Activated B cell treated with CpG ODN at 0.5 μM for 24 hours (primary cell): Measurements from ENCODE around the gene JAZF1. TPM values are rescaled to one million over a fixed set of nuclear protein-coding genes. Genes with fewer than 3 reads are reported as not detected.

ENCODE experiments used
- ATAC-seq: fragments of 200-7000 bp; cut with Tn5 transposase; one replicate; pipeline ENCODE4 v1.10.0; 2021; ENCODE audit warnings: low read depth, mild to moderate bottlenecking, moderate library complexity
- CTCF ChIA-PET: fragments of 350-600 bp; sonication (Branson Sonifier 250); formaldehyde crosslinking; loops from one replicate; lab custom pipeline; 2021; ENCODE audit warnings: antibody characterized with exemption; lab: Charles Lee
- POLR2A ChIA-PET: fragments of 350-600 bp; sonication (Branson Sonifier 250); formaldehyde crosslinking; loops from one replicate; lab custom pipeline; 2021; ENCODE audit warnings: antibody characterized with exemption; lab: Charles Lee
- DNase-seq: peaks from one replicate; pipeline ENCODE4 v3.0.0; 2022
- H3K27ac Mint-ChIP-seq: one replicate; pipeline ENCODE4 v1.8.0; 2020; ENCODE audit warnings: mixed read lengths
- H3K27me3 Mint-ChIP-seq: one replicate; pipeline ENCODE4 v1.8.0; 2021; ENCODE audit warnings: mixed read lengths
- H3K36me3 Mint-ChIP-seq: one replicate; pipeline ENCODE4 v1.8.0; 2021; ENCODE audit warnings: low read depth, mixed read lengths
- H3K4me1 Mint-ChIP-seq: one replicate; pipeline ENCODE4 v1.8.0; 2021; ENCODE audit warnings: mixed read lengths
- H3K4me3 Mint-ChIP-seq: one replicate; pipeline ENCODE4 v1.8.0; 2020; ENCODE audit warnings: mild to moderate bottlenecking, mixed read lengths
- H3K9me3 Mint-ChIP-seq: one replicate; pipeline ENCODE4 v1.8.0; 2020; ENCODE audit warnings: mixed read lengths
- intact Hi-C: fragments of 100-400 bp; cut with micrococcal nuclease; formaldehyde crosslinking; loops from one replicate; pipeline ENCODE4 v1.15.1; 2024
- total RNA-seq: library from RNA; stranded (reverse); gene quantifications from 2 replicates; pipeline ENCODE4 v1.2.3, GENCODE V29; 2022
- TF ChIP-seq, protein P1 (sequence below): fragments of 200-600 bp; IDR thresholded peaks from one replicate; pipeline ENCODE4 v1.8.0; 2022; ENCODE audit warnings: antibody characterized with exemption, mild to moderate bottlenecking

The JAZF1 gene
- total RNA-seq, 1 donor from 2014 or later: 54.8 TPM

DNA sequence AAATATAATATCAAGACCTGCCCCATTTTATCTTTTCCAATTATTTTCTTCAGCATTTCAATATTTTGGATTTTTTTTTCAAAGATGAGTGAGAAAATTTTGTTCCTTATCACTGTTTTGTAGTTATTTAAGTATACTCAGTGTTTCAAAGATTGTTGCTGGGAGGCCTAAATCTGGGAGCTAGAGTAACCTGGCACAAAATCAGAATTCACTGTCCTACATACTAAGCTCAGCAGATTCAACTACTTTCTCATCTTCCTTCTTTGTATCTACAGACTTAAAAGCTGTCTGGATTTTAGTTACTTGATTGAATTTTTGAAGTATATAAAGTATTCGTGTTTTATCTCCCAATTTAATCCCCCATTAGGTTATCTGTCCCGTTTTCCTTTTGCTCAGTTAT, 354.7 kb downstream of the JAZF1 start:
- H3K36me3 Mint-ChIP-seq: peaks cover 57% of the 10 kb centered on the region
- H3K27me3 Mint-ChIP-seq: no peaks in the 10 kb centered on the region
- ATAC-seq (no peak), DNase-seq (no peak)
- no peak overlapping the region for H3K27ac Mint-ChIP-seq
- POLR2A ChIA-PET: no interaction called here
- intact Hi-C loops: no loop called here
- TF ChIP-seq, protein P1, sequence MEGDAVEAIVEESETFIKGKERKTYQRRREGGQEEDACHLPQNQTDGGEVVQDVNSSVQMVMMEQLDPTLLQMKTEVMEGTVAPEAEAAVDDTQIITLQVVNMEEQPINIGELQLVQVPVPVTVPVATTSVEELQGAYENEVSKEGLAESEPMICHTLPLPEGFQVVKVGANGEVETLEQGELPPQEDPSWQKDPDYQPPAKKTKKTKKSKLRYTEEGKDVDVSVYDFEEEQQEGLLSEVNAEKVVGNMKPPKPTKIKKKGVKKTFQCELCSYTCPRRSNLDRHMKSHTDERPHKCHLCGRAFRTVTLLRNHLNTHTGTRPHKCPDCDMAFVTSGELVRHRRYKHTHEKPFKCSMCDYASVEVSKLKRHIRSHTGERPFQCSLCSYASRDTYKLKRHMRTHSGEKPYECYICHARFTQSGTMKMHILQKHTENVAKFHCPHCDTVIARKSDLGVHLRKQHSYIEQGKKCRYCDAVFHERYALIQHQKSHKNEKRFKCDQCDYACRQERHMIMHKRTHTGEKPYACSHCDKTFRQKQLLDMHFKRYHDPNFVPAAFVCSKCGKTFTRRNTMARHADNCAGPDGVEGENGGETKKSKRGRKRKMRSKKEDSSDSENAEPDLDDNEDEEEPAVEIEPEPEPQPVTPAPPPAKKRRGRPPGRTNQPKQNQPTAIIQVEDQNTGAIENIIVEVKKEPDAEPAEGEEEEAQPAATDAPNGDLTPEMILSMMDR: no peak
- CTCF ChIA-PET: interaction anchor here (0.9 to 1.7 kb wide), 2 partner anchors 10 to 94 kb away, joined by 3 to 4 read pairs; no protein-coding TSS in a partner anchor
- no peaks in the 10 kb centered on the region for H3K9me3 Mint-ChIP-seq
- no peaks in the 10 kb centered on the region for H3K4me1 Mint-ChIP-seq
- H3K4me3 Mint-ChIP-seq: no peak overlapping the region

- DNase-seq (no peak), ATAC-seq (no peak)
- H3K4me3 Mint-ChIP-seq: no peak overlapping the region
- intact Hi-C loops: no loop called here
- H3K4me1 Mint-ChIP-seq: no peaks in the 10 kb centered on the region
- ChIA-PET CTCF (no interaction called here), POLR2A (no interaction called here)
- no peak overlapping the region for H3K27ac Mint-ChIP-seq
- peaks cover 50% of the 10 kb centered on the region for H3K36me3 Mint-ChIP-seq
- TF ChIP-seq, protein P1: no peak
- no peaks in the 10 kb centered on the region for H3K9me3 Mint-ChIP-seq
- H3K27me3 Mint-ChIP-seq: no peaks in the 10 kb centered on the region
Measured at GRCh38 chr7:27822245-27822644, 358.4 kb downstream of the JAZF1 start.

DNA sequence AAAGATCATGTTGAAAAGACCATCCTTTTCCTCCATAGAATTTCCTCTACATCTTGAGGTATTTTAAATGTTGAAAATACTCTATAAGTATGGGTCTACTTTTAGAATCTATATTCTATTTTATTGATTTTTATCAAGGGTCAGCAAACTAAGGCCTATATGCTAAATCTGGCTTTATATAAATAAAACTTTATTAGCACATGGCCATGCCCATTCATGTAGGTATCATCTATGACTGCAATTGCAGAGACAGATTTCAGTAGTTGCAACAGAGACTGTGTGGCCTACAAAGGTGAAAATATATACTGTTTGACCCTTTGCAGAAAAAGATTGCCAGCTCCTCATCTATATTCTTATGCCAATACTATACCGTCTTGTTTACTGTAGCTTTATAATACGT, 367.9 kb downstream of the JAZF1 start:
- CTCF ChIA-PET: interaction anchor here (0.6 kb wide), 1 partner anchor 152 kb away, joined by 3 read pairs; no protein-coding TSS in a partner anchor
- Mint-ChIP-seq H3K4me1 (no peaks in the 10 kb centered on the region), H3K27me3 (no peaks in the 10 kb centered on the region), H3K27ac (no peak overlapping the region), H3K9me3 (no peaks in the 10 kb centered on the region), H3K4me3 (no peak overlapping the region), H3K36me3 (peaks cover 64% of the 10 kb centered on the region)
- POLR2A ChIA-PET: interaction anchor here (0.6 kb wide), 1 partner anchor 310 kb away, joined by 4 read pairs; no protein-coding TSS in a partner anchor
- TF ChIP-seq, protein P1: no peak
- no peak for ATAC-seq
- DNase-seq: no peak
- intact Hi-C loops: no loop called here

GRCh38 chr7:27810186-27810585, 370.4 kb downstream of the JAZF1 start:
- peaks cover 51% of the 10 kb centered on the region for H3K36me3 Mint-ChIP-seq
- intact Hi-C loops: no loop called here
- no peak overlapping the region for H3K4me3 Mint-ChIP-seq
- ChIA-PET POLR2A (no interaction called here), CTCF (no interaction called here)
- TF ChIP-seq, protein P1: no peak
- H3K27me3 Mint-ChIP-seq: no peaks in the 10 kb centered on the region
- H3K4me1 Mint-ChIP-seq: no peaks in the 10 kb centered on the region
- ATAC-seq (no peak), DNase-seq (no peak)
- H3K9me3 Mint-ChIP-seq: no peaks in the 10 kb centered on the region
- H3K27ac Mint-ChIP-seq: no peak overlapping the region

DNA sequence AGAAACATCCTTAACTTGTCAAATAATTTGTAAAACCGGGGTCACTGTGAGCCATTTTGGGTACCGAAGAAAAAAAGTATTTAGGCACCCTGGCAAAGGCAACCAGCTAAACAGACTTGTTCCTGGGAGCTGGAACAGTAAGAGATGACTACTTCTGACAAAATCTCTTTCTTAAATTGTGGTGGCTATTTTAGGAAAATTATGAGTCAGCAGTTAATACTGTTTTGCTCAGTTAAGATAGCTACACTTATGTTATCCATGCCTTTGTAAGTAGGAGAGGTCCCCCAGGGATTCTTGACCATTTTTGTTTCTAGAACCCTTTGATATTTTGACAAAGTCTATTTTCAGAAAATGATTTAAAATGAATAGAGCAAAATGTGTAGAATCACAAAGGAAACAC, 372.0 kb downstream of the JAZF1 start:
- ATAC-seq (no peak), DNase-seq (no peak)
- intact Hi-C loops: no loop called here
- no peak overlapping the region for H3K27ac Mint-ChIP-seq
- no peaks in the 10 kb centered on the region for H3K9me3 Mint-ChIP-seq
- peaks cover 52% of the 10 kb centered on the region for H3K36me3 Mint-ChIP-seq
- TF ChIP-seq, protein P1: no peak
- CTCF ChIA-PET: no interaction called here
- no peak overlapping the region for H3K4me3 Mint-ChIP-seq
- no peaks in the 10 kb centered on the region for H3K27me3 Mint-ChIP-seq
- no peaks in the 10 kb centered on the region for H3K4me1 Mint-ChIP-seq
- POLR2A ChIA-PET: no interaction called here
